Activated CD8-positive, alpha-beta T cell treated with anti-CD3 and anti-CD28 coated beads for 36 hours (primary cell): ENCODE data around the gene PTPN14. TPM values are rescaled to one million over a fixed set of nuclear protein-coding genes. Genes with fewer than 3 reads are reported as not detected.

Source experiments
- ATAC-seq: fragments of 200-7000 bp; cut with Tn5 transposase; one replicate; pipeline ENCODE4 v1.10.0; 2021; ENCODE audit warnings: mild to moderate bottlenecking, moderate library complexity
- CTCF ChIA-PET: fragments of 350-600 bp; sonication (Branson Sonifier 250); formaldehyde crosslinking; loops from one replicate; lab custom pipeline; 2021; ENCODE audit warnings: antibody characterized with exemption; lab: Charles Lee
- POLR2A ChIA-PET: fragments of 350-600 bp; sonication (Branson Sonifier 250); formaldehyde crosslinking; loops from one replicate; lab custom pipeline; 2021; ENCODE audit warnings: antibody characterized with exemption; lab: Charles Lee
- DNase-seq: peaks from one replicate; pipeline ENCODE4 v3.0.0-alpha.2; 2020
- H3K27ac Mint-ChIP-seq: one replicate; pipeline ENCODE4 v1.8.0; 2021; ENCODE audit warnings: mild to moderate bottlenecking, mixed read lengths
- H3K27me3 Mint-ChIP-seq: one replicate; pipeline ENCODE4 v1.8.0; 2021; ENCODE audit warnings: mixed read lengths
- H3K36me3 Mint-ChIP-seq: one replicate; pipeline ENCODE4 v1.8.0; 2021; ENCODE audit warnings: low read depth, mixed read lengths
- H3K4me1 Mint-ChIP-seq: one replicate; pipeline ENCODE4 v1.8.0; 2021; ENCODE audit warnings: low read depth, mixed read lengths
- H3K4me3 Mint-ChIP-seq: one replicate; pipeline ENCODE4 v1.8.0; 2021; ENCODE audit warnings: mild to moderate bottlenecking, moderate library complexity, mixed read lengths
- H3K9me3 Mint-ChIP-seq: one replicate; pipeline ENCODE4 v1.8.0; 2021; ENCODE audit warnings: mixed read lengths
- intact Hi-C: fragments of 100-400 bp; cut with micrococcal nuclease; formaldehyde crosslinking; loops from one replicate; pipeline ENCODE4 v1.10.0; 2022
- total RNA-seq, 2 experiments: library from RNA; stranded (reverse); gene quantifications; one replicate each; pipeline ENCODE4 v1.2.3, GENCODE V29; 2021
- TF ChIP-seq, protein P1 (sequence below): fragments of 200-600 bp; IDR thresholded peaks from one replicate; pipeline ENCODE4 v1.8.0; 2022; ENCODE audit warnings: antibody characterized with exemption, mild to moderate bottlenecking

Gene PTPN14
- total RNA-seq, 2 experiments from 2014 or later: 0.27 to 0.34 TPM

DNA sequence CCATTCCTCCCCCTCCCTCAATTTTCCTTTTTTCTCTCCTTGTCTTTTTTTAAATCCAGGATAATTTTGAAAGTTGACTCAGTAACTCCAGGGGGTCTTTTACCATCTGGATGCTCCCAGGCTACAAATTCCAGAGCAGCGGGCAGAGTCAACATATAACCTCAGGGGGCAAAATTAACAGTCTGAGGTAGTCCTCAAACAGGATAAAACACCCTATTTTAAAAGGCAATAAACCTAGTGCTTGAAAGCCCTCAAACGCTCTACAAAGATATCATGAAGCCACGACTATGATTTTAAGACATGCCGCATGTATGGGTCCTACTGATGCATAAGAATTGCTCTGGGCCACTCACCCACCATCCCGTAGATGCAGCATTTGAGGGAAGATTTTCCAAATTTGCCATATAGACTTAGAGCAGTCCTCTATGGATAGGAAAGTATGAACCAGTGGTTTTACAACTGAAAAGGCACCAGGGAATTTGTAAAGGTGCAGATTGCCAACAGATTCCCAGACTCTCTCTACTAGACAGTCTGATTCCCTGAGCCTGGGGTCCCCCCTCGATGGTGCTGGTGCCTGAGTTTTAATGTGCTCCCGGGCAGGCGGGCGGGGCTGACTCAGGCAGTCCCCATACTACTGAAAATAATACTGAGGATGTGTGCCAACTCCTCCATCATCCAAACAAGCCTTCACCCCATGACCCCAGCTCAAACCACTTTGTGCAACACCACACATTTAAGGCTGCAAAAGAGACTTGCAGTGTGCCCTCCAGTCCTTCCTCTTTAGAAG lies 37.2 kb downstream of the PTPN14 start:
- POLR2A ChIA-PET: interaction anchor here (0.7 kb wide), 1 partner anchor 14 kb away, joined by 4 read pairs; no protein-coding TSS in a partner anchor
- Mint-ChIP-seq H3K4me1 (no peaks in the 10 kb centered on the region), H3K36me3 (no peaks in the 10 kb centered on the region), H3K27me3 (peaks cover 1% of the 10 kb centered on the region), H3K4me3 (no peak overlapping the region), H3K9me3 (no peaks in the 10 kb centered on the region), H3K27ac (no peak overlapping the region)
- ATAC-seq (no peak), DNase-seq (no peak)
- CTCF ChIA-PET: interaction anchor here (1.6 to 2.0 kb wide), 2 partner anchors 182 to 185 kb away, joined by 5 read pairs; no protein-coding TSS in a partner anchor
- intact Hi-C loops: loop anchor here (10.0 kb wide), 1 partner anchor 61 kb away; no protein-coding TSS in a partner anchor
- TF ChIP-seq, protein P1, sequence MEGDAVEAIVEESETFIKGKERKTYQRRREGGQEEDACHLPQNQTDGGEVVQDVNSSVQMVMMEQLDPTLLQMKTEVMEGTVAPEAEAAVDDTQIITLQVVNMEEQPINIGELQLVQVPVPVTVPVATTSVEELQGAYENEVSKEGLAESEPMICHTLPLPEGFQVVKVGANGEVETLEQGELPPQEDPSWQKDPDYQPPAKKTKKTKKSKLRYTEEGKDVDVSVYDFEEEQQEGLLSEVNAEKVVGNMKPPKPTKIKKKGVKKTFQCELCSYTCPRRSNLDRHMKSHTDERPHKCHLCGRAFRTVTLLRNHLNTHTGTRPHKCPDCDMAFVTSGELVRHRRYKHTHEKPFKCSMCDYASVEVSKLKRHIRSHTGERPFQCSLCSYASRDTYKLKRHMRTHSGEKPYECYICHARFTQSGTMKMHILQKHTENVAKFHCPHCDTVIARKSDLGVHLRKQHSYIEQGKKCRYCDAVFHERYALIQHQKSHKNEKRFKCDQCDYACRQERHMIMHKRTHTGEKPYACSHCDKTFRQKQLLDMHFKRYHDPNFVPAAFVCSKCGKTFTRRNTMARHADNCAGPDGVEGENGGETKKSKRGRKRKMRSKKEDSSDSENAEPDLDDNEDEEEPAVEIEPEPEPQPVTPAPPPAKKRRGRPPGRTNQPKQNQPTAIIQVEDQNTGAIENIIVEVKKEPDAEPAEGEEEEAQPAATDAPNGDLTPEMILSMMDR: no peak

DNA sequence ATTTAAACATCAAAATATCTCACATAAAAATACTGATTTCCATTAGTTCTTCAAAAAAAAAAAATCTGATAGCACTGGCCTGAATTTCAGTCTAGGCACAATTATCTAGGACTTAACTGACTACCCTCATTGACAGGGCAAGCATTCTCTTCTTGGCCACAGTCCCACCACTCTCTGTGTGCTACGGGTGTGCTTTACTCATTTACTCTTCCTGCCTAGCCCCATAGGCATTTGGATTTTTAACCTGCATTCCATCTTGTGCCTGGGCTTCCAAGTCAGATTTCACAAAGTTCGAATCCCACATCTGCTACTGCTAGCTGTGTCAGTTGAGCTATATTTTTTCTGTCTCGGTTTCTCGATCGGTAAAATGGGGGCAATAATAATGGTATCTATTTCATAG lies 38.0 kb downstream of the PTPN14 start:
- DNase-seq: no peak
- intact Hi-C loops: loop anchor here (10.0 kb wide), 1 partner anchor 61 kb away; no protein-coding TSS in a partner anchor
- no peak overlapping the region for H3K4me3 Mint-ChIP-seq
- ChIA-PET CTCF (no interaction called here), POLR2A (no interaction called here)
- TF ChIP-seq, protein P1: no peak
- H3K36me3 Mint-ChIP-seq: no peaks in the 10 kb centered on the region
- H3K27me3 Mint-ChIP-seq: peaks cover 1% of the 10 kb centered on the region
- no peaks in the 10 kb centered on the region for H3K9me3 Mint-ChIP-seq
- ATAC-seq: no peak
- no peak overlapping the region for H3K27ac Mint-ChIP-seq
- no peaks in the 10 kb centered on the region for H3K4me1 Mint-ChIP-seq

DNA sequence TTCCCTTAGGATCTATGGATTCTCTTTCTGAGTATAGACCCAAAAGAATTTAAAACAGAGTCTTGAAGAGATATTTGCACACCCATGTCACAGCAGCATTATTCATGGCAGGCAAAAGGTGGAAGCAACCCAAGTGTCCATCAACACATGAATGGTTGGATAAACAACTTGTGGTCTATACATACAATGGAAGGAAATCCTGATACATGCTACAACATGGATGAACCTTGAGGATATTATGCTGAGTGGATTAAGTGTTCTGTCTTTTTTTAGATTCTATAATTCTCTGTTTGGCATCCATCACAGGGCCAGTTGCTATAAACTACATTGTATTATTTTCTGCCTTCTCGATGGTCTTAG lies 39.8 kb downstream of the PTPN14 start:
- POLR2A ChIA-PET: no interaction called here
- Mint-ChIP-seq H3K27ac (no peak overlapping the region), H3K4me1 (no peaks in the 10 kb centered on the region), H3K4me3 (no peak overlapping the region), H3K9me3 (no peaks in the 10 kb centered on the region), H3K27me3 (peaks cover 1% of the 10 kb centered on the region), H3K36me3 (no peaks in the 10 kb centered on the region)
- intact Hi-C loops: loop anchor here (10.0 kb wide), 1 partner anchor 63 kb away; no protein-coding TSS in a partner anchor
- DNase-seq (no peak), ATAC-seq (no peak)
- TF ChIP-seq, protein P1: no peak
- CTCF ChIA-PET: no interaction called here

DNA sequence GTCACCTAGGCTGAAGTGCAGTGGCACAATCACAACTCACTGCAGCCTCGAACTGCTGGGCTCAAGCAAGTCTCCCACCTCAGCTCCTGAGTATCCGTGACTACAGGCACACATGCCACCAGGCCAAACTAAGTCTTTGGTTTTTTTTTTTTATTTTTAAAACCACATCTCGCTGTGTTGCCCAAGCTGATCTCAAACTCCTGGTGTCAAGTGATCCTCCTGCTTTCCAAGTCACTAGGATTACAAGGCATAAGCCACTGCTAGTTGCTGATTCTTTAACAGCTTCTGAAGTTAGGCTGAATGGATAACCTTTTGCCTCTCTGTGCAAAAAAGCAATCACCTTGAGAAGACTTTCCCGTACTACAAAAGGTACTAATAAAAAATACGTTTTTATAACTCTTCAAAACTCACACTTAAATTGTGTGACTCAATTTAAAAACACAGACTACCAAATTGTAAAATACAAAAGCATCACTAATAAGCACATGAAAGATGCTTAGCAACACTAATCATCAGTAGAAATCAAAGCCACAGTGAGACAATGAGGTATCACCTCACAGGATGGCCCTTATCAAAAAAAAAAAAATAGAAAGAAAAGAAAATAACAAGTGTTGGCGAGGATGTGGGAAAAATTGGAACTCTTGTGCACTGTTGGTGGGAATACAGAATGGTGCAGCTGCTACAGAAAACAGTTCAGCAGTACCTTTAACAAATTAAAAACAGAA lies 40.3 kb downstream of the PTPN14 start:
- TF ChIP-seq, protein P1: no peak
- ChIA-PET CTCF (no interaction called here), POLR2A (no interaction called here)
- no peak for DNase-seq
- no peak for ATAC-seq
- Mint-ChIP-seq H3K4me1 (no peaks in the 10 kb centered on the region), H3K27me3 (peaks cover 1% of the 10 kb centered on the region), H3K36me3 (no peaks in the 10 kb centered on the region), H3K27ac (no peak overlapping the region), H3K9me3 (no peaks in the 10 kb centered on the region), H3K4me3 (no peak overlapping the region)
- intact Hi-C loops: loop anchor here (10.0 kb wide), 1 partner anchor 64 kb away; no protein-coding TSS in a partner anchor
